Measurements from ENCODE around the gene MCRIP1. TPM values are rescaled to one million over a fixed set of nuclear protein-coding genes. Genes with fewer than 3 reads are reported as not detected.

Gene MCRIP1
- total RNA-seq, 2 donors from 2014 or later, result 83.6 to 150 TPM

DNA sequence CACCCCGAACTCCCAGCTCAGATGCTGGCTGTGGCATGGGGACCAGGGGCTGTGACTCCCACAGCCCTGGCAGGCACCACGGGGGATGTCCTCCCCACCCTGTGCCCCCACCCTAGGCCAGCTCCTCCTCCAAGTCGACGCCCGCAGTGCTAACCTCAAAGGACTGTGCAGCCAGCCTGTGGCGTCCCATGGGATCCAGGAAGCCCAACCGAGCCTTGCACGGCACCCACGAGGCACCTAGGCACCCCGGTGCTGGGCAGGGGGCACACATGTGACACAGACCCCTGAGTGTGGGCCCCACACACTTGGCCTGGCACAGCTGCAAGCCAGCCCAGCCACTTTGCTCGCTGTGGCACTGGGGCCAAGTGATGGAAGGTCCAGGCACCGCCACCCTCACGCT lies 25.3 kb downstream of the MCRIP1 start:
- no peaks in the 10 kb centered on the region for H3K4me1 ChIP-seq (replicated peaks)
- TF ChIP-seq, protein P1, sequence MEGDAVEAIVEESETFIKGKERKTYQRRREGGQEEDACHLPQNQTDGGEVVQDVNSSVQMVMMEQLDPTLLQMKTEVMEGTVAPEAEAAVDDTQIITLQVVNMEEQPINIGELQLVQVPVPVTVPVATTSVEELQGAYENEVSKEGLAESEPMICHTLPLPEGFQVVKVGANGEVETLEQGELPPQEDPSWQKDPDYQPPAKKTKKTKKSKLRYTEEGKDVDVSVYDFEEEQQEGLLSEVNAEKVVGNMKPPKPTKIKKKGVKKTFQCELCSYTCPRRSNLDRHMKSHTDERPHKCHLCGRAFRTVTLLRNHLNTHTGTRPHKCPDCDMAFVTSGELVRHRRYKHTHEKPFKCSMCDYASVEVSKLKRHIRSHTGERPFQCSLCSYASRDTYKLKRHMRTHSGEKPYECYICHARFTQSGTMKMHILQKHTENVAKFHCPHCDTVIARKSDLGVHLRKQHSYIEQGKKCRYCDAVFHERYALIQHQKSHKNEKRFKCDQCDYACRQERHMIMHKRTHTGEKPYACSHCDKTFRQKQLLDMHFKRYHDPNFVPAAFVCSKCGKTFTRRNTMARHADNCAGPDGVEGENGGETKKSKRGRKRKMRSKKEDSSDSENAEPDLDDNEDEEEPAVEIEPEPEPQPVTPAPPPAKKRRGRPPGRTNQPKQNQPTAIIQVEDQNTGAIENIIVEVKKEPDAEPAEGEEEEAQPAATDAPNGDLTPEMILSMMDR (IDR thresholded peaks at IDR 0.05), result no peak
- TF ChIP-seq POLR2A (IDR thresholded peaks at IDR 0.05), result no peak
- no peak for TF ChIP-seq POLR2AphosphoS5 (IDR thresholded peaks at IDR 0.05)
- no peak overlapping the region for H3K27ac ChIP-seq
- no peaks in the 10 kb centered on the region for H3K9me3 ChIP-seq
- H3K4me3 ChIP-seq, result no peak overlapping the region
- 56% methylated on average over 9 of the region's 13 CpGs for WGBS
- intact Hi-C loops (cut with DNase I), result no loop called here
- H3K27me3 ChIP-seq (replicated peaks; ENCODE audit: insufficient read depth), result peaks cover 30% of the 10 kb centered on the region
- H3K36me3 ChIP-seq, result no peaks in the 10 kb centered on the region
- no peak for DNase-seq (ENCODE audit: low spot score)

DNA sequence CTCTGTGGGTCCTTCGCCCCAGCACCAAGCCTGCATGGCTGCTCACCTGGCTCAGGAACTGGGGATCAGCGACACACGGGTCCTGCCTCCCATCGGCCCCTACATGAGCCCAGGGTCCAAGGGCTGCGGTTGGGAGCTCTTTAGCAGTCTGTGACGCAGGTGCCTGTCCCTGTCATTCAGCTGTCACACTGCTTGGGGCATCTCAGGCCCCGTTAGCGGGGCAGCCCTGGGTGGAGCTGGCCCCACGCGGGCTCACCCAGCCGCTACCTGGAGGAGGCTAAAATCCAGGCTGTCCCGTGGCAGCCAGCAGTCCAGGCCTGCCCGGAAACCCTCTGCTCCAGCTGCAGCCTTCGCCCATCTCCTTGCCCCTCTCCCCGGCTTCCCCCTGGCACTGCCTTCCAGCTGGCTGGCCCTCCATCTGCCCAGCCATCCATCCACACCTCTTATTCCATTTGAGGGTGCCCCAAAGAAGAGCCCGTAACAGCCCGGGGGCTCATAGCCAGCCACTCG lies 25.8 kb downstream of the MCRIP1 start:
- TF ChIP-seq POLR2A (IDR thresholded peaks at IDR 0.05) (no peak), POLR2AphosphoS5 (IDR thresholded peaks at IDR 0.05) (no peak)
- TF ChIP-seq, protein P1 (IDR thresholded peaks at IDR 0.05), result no peak
- Histone ChIP-seq H3K36me3 (no peaks in the 10 kb centered on the region), H3K4me3 (no peak overlapping the region), H3K27ac (no peak overlapping the region), H3K4me1 (replicated peaks) (no peaks in the 10 kb centered on the region), H3K9me3 (no peaks in the 10 kb centered on the region), H3K27me3 (replicated peaks; ENCODE audit: insufficient read depth) (peaks cover 34% of the 10 kb centered on the region)
- WGBS, result 48% methylated on average over 18 of the region's 18 CpGs
- DNase-seq (ENCODE audit: low spot score), result no peak
- intact Hi-C loops (cut with DNase I), result no loop called here

DNA sequence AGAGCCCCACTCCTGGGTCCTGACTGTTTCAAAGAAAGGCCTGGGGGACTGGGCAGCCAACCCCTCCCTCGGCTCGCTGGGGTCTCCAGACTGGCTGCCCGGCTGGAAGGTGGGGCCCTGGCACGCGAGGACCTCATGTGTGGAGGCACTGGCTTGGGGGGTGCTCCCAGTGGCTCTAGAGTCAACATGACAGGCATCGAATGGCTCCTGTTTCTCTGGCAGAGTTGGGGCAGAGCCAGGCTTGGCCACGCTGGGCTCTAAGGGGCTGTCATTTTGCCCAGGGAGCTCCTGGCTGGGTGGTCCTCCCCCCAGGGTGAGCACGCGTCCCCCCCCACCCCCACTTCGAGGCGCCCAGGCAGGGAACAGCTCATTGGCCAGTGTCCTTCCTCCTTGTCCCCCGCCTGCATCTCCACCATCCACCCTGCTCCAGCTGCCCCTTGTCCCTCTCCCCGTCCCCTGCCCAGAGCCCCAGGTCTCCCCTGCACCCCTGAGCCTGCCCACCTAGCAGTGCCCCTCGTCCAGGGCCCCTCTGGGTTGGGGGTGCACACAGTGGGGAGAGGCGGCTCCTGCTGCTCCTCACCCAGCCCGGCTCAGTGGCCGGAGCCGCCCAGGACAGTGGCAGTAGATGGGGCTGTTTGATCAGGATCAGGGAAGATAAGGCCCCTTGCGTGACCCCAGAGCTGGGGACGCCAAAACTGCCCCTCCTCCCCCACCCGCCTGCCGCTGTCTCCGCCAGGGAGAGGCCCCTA lies 26.5 kb downstream of the MCRIP1 start:
- 19% methylated on average over 23 of the region's 23 CpGs for WGBS
- no peaks in the 10 kb centered on the region for H3K4me1 ChIP-seq (replicated peaks)
- DNase-seq (ENCODE audit: low spot score), result no peak
- H3K36me3 ChIP-seq, result no peaks in the 10 kb centered on the region
- H3K4me3 ChIP-seq, result no peak overlapping the region
- H3K27ac ChIP-seq, result no peak overlapping the region
- intact Hi-C loops (cut with DNase I), result no loop called here
- peaks cover 36% of the 10 kb centered on the region for H3K27me3 ChIP-seq (replicated peaks; ENCODE audit: insufficient read depth)
- H3K9me3 ChIP-seq, result no peaks in the 10 kb centered on the region
- no peak for TF ChIP-seq POLR2AphosphoS5 (IDR thresholded peaks at IDR 0.05)
- TF ChIP-seq POLR2A (IDR thresholded peaks at IDR 0.05), result no peak
- TF ChIP-seq, protein P1 (IDR thresholded peaks at IDR 0.05), result no peak

DNA sequence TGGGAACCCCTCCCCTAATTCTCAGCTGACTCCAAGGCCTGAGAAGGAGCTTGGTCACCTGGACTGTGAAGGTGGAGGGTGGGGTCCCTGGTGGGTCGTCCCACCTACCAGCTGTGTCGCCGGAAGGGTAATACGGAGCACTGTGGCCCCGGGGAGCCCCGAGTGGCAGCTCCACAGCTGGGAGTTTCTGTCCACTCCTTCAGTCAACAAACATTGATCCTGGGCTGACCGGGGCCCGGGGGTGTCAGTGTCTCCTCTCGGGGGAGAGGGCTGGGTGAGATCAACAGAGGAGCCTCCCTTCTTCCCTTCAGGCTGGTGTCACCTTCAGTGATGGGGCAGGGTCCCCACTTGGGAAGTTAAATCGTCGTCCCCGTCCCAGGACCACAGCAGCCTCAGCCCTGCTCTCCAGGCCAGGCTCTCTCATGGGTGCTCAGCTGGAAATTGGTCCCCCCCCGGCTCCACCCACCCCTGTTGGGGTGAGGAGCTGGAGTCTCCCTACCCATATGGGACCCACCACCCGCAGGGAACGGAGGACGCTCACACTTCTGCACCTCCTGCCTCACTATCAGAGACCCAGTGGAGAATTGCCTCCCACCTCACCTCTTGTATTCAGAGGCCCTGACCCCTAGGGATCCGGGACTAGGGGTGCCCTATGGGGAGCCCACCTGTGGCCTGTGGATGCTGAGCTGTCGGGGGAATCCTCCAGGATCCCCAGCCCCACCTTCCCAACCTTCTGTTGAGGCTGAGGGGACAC lies 27.2 kb downstream of the MCRIP1 start:
- TF ChIP-seq, protein P1 (IDR thresholded peaks at IDR 0.05), result no peak
- TF ChIP-seq POLR2AphosphoS5 (IDR thresholded peaks at IDR 0.05), result no peak
- TF ChIP-seq POLR2A (IDR thresholded peaks at IDR 0.05), result no peak
- H3K9me3 ChIP-seq, result no peaks in the 10 kb centered on the region
- 61% methylated on average over 18 of the region's 18 CpGs for WGBS

More for the DNA sequence above, 27.2 kb downstream of the MCRIP1 start:
- H3K27ac ChIP-seq, result no peak overlapping the region
- no peak for DNase-seq (ENCODE audit: low spot score)
- H3K27me3 ChIP-seq (replicated peaks; ENCODE audit: insufficient read depth), result peaks cover 36% of the 10 kb centered on the region
- intact Hi-C loops (cut with DNase I), result no loop called here
- no peaks in the 10 kb centered on the region for H3K4me1 ChIP-seq (replicated peaks)
- no peaks in the 10 kb centered on the region for H3K36me3 ChIP-seq
- H3K4me3 ChIP-seq, result no peak overlapping the region
